HG02610 (cell line): ENCODE results near the gene NEURL1B.
"Not testable (repeated sequence)": the region's sequence is repeated elsewhere in the genome, so short reads cannot be mapped to it uniquely, and the experiment has no call there.

Experiments used
- ATAC-seq: cut with Tn5 transposase; IDR thresholded peaks from one replicate; pipeline ENCODE4 v1.9.1; 2021; ENCODE audit warnings: mild to moderate bottlenecking, moderate library complexity; ENCODE audit not compliant: unreplicated experiment

The NEURL1B gene, protein sequence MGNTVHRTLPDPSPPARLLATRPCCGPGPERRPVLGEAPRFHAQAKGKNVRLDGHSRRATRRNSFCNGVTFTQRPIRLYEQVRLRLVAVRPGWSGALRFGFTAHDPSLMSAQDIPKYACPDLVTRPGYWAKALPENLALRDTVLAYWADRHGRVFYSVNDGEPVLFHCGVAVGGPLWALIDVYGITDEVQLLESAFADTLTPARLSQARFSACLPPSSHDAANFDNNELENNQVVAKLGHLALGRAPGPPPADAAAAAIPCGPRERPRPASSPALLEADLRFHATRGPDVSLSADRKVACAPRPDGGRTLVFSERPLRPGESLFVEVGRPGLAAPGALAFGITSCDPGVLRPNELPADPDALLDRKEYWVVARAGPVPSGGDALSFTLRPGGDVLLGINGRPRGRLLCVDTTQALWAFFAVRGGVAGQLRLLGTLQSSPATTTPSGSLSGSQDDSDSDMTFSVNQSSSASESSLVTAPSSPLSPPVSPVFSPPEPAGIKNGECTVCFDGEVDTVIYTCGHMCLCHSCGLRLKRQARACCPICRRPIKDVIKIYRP

DNA sequence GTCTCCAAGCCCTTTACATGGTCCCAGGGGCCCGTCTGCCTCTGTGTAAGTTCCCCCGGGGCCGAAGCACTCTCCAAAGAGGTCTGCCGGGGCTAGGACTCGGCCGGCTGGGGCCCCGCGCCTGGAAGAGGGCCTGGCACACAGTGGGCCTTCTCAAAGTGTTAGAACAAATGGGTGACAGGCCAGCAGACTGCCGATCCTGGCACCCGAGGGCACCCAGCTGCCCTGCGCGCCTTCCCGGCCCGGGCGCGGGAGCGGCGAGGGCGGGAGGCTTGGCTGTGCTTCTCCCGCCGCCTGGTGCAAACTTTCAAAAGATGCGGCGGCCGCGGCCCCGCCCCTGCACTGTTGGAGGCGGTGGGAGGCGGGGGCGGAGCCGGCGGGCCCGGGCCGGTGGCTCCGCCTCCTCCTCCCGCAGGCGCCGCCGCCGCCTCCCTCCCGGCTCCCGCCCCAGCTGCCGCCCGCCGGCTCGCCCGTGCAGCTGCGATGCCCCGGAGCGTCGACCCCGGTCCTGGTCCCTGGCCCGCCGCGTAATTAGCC lies at the start of gene NEURL1B:
NEURL1B (plus strand) TSS at position 442 of the 537 bp plus-strand sequence. CDS start 144 bp downstream, outside the sequence.
- ATAC-seq: no peak

DNA sequence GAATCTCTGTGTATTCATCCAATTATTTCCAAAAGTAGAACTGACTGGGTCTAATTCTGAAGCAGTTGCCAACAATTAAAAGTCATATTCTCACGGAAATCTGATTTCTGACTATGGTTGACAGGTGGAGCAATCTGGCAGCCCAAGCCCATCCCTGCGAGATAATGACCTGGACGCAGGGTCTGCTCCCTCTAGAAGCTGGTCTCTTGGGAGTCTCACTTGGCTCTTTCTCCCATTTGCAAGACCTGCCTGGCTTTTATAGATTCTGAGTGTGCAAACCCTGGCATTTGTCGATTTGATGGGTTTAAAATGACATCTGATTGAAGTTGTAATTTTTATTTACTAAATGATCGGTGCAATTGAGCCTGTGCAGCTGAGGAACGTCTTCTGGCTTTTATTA lies 49.4 kb upstream of the NEURL1B start:
- ATAC-seq: no peak

DNA sequence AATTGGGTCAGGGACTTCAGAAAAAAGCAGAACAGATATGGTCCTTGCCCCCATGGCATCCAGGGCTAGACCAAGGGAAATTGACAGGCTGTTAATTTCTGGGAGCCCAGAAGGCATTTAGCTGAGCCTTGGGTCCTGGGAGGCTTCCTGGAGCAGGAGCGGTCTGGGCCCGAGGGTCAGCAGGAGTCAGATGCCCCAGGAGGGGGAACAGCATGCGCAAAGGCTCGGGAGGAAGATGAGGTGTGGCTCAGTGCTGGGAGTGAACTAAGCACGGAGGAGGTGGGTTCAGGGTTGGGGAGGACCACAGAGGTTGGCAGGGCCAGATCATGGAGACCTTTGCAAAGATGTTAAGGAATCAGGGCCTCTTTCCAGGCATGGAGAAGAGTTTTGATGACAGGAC lies 48.2 kb upstream of the NEURL1B start:
- ATAC-seq: no peak

DNA sequence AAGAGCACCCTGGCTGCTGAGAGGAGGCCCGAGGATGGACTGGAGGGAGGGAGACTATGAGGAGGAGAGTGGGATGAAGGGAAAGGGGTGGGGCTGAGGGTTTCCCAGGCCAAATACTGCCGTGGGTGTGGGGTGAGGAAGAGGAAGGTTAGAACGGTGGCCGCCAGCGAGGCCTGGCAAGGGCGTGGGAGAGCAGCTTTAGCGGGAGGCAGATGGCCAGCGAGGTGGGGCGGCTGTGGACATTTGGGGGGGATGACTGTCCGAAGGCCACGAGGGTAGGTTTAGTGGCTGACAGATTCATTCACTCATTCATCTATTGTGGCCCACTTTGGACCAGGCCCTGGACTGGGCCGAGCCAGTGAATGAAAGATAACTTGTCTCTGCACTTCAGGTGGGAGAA lies 47.8 kb upstream of the NEURL1B start:
- no peak for ATAC-seq

DNA sequence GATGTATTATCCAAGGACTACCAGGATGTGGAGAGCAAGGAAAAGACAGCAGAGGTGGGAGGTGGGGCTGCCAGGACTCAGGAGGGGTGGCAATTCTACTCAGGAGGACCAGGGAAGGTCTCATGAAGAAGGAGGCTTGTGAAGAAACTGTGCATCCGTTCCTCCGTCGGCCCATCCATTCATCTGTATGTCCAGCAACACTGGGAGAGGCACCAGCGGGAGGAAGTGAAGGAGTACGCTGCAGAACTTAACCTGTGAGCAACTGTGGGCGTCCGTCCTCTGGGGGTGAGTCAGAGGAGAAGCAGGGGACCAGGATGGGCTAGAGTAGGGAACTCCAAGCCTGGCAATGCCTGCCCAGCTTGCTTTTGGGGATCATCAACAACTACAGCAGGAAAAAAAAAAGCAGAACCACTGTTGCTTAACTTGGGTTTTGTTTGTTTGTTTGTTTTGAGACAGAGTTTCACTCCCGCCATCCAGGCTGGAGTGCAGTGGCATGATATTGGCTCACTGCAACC lies 47.3 kb upstream of the NEURL1B start:
- ATAC-seq: no peak

DNA sequence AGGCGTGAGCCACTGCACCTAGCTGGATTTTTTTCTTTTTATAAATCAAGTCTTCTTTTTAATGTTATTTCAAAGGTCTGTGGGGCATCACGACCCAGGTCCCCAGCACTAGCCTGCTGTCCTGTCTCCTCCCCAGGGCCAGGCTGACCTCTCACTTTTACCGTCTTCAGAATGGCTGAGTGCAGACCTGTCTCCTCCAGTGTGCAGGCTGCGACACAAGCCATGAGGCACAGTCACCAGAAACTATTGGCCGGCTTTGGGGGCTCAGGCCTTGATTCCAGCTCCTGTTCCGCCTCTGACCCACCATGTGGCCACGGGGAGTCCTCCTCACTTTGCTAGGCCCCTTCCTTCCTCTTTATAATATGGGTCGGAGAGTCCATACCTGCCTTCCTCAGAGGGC lies 46.6 kb upstream of the NEURL1B start:
- no peak for ATAC-seq

DNA sequence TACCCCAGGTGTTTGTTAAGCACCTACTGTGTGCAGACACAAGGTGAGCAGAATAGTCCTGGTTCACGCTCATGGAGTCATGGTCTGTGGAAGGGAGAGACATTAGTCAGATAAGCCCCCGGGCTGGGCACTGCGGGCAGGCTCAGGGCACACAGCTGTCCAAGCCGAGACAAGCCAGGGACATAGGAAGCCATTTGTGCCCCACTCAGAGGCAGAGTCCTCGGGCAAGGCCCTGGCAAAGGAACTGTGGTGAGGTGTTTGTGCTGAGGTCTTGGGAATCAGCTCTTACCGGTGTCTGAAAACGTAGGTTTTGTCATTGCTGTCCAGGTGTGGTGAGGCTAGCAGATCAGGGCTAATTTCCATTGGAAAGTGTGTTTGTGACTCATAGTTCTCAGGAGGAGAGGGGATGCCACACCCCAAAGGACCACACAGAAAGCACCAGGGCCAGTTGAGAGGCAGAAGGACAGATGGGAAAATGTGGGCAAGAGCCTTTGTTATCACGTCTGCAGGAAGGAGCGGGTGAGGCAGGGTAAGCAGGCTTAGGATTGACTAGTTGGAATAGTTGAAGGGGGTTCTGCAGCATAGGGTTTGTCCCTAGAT lies 46.1 kb upstream of the NEURL1B start:
- no peak for ATAC-seq

DNA sequence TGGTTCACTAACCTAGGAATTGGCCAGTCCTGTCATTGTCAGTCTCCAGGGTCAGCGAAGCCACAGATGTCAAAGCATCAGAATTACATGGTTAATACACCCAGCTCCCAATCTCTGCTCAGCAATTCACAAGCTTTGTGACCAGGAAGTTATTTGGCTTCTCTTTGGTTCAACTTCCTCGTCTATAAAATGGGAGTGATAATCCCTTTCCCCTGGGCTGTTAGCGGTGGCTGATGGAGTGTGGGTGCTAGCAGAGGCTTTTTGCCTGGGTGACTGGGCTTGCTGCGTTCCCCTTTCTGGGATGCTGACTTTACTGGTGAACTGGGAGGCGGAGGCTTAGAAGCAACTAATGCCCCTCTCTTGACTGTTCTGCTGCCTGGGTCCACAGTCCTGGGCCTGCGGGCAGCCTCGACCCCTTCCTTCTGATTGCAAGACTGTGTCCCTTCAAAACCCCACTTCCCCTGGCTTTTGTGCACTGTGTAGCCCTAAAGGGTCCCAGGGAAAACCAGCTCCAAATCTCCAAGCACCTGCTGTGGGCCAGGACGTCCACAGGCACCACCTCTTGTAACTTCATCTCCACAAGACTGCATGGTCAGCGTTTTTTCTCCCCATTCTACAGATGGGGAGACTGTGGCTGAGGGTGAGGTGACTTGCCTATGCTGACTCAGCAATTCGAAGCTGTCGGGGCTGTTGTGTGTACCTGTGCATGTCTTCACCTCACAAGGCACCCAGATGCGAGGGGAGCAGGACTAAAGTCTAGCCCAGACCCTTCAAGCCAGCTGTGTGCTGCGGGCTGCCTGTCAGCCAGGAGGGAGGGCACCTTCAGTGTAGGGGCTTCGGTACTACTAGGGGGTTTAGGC lies 45.2 kb upstream of the NEURL1B start:
- no peak for ATAC-seq

DNA sequence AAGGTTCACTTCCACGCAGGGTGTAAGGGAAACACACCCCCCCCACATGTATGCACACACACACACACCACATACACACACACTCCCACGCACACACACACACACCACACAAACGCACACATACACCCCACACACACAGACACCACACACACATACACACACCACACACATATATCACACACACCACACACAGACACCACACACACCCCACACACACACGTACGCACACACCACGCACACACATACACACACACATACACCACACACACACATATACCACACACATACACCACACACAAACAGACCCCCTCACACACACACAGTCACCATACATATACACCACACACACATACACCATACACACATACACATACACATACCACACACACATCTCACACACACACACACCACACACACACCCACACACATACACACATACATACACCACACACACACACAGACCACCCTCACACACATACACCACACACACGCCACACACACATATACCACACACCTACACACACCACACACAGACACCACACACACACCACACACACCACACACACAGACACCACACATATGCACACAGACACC lies 44.3 kb upstream of the NEURL1B start:
- no peak for ATAC-seq

DNA sequence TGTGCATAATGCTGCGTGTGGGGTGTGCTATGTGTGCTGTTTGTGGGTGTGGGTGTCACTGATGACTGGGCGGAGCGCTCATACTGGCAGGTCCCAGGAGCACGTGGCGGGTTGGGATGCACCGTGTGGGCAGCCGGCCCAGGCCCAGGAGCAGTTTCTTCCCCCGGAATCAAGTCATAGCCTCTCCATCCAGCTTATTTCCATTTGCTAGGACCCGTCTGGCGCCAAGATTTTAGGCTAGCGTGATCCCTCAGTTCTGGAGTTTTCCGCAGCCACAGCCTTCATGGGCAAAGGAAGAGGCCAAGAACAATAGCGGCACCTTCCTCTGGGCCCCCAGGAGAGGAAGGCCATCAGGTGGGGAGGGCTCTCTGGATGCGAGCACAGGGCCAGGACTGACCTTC lies 43.3 kb upstream of the NEURL1B start:
- ATAC-seq: no peak

DNA sequence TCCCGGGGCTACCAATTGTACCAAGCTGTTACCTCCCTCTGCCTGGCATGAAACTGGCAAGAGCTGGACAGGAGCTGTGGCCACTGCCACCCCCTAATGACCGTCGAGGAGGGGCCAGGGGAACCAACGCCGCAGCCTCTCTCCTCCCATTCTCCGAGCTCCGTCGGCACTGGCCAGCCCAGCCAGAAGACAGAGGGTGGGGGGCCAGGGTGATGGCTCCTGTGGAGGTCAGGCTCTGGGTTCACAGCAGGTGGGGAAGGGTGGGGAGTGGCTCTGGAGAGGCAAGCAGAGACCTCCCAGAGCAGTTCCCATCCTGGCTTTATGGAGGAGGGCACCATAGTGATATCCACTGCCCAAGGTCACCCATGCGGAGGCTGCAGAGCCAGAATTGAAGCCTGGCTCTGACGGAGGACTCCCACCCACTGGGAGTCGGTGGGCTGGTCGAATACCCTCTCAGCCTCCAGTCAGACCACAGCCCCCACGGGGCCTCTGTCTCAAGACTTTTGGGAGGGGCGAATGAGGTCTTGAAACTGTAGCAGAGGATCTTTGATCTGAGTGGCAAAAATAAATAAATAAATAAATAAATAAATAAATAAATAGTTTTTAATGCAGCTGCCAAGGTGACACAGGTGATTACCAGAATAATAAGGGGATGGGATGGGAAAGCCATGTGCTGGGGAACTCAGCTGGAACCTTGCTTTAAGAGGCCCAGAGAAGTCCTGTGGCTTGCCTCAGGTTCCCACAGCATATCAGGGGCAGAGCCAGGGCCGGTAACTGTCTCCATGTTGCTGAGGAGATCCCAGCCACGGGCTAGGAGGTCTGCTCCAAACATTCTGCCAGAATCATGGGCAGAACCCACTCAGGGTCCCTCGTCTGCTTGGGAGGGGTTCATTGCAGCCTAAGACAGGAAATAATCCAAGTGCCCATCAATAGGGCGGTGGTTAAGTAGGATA lies 42.5 kb upstream of the NEURL1B start:
- ATAC-seq: no peak

DNA sequence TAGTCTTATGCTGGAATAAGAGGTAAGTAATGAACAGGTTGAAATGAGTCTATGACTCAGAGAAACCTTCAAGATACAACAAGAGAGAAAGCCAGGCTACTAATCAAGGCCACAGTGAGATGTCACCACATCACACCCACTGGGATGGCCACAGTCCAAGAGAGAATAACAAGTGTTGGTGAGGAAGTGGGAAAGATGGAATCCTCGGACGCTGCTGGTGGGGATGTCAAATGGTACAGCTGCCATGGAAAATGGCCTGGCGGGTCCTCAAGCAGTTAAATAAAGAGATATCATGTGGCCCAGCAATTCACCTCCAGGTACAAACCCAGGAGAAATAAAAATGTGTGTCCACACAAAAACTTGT lies 41.9 kb upstream of the NEURL1B start:
- ATAC-seq: no peak

DNA sequence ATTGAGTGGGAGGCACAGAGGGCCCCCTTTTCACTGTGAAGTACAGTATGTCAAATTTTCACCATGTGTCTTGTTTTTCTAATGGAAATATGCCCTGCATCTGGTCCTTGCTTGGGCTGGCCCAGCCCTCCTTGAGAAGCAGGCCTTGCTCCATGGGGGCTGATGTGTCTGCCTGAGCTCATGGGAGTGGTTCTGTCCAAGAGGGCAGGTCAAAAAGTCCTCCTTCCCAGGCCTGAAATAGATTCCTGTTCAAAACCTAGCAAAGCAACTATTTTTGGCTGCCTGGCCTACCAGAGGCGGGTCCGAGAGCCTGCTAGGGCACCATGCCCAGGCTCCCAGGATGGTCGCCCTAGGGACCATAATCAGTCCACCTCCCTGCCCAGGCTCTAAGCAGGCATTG lies 40.5 kb upstream of the NEURL1B start:
- ATAC-seq: no peak

DNA sequence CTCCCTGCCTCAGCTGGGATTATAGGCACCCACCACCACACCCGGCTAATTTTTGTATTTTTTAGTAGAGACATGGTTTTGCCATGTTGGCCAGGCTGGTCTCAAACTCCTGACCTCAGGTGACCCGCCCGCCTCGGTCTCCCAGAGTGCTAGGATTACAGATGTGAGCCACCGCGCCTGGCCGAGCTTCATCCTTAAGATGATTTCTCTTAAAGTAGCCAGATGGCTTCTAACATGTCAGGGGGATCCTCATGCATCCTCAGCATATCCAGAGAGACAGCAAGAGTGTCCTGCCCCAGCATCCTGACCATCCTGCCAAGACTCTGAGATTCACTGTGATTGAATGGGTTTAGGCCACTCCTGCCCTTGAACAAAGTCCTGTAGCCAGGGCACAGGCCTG lies 39.5 kb upstream of the NEURL1B start:
- not testable (repeated sequence) for ATAC-seq

DNA sequence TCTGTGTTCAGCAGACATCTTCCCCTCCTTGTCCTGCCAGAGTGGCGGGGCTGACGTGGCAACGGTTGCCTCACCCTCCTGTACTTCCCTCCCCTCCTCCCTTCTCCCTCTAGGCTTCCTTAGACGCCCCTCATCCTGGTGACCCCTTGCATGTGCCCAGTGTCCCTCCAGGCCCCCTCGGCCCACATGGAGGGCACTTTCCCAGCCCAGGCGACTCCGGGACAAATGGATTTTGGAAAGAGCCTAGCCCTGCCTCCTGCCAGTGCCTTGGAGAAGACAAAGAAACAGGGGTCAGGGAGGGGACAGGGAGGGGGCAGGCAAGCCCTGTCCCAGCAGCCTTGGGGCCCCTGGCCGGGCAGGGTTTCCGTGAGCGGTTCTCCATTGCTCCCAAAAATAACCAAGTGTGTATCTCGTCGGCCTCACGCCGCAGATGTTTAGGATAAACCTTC lies 38.3 kb upstream of the NEURL1B start:
- no peak for ATAC-seq

DNA sequence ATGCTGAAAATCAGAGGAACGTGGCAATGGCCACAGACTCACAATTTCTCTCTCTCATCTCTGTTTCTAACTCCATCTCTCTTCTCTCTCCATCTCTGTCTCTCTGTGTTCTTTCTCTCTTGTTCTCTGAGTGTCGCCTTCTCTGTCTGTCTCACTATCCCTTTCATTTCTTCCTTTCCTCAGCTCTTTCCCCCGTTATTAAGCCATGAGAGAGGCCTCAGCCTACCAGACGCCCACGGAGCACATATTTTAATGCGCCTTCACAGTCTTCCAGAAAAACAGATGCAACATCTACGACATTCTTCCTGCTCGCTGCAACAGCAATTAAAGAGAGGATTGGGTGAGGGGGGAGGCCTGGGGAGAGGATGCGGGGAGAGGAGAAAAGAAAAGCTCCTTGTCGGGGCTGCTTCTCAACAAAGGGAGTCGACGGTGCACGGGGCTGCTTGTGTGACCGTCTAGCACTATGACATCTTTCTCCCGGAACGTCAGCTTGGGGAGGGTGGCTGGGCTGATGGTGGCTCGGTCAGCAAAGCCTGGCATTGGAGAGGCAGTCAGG lies 37.7 kb upstream of the NEURL1B start:
- ATAC-seq: no peak

DNA sequence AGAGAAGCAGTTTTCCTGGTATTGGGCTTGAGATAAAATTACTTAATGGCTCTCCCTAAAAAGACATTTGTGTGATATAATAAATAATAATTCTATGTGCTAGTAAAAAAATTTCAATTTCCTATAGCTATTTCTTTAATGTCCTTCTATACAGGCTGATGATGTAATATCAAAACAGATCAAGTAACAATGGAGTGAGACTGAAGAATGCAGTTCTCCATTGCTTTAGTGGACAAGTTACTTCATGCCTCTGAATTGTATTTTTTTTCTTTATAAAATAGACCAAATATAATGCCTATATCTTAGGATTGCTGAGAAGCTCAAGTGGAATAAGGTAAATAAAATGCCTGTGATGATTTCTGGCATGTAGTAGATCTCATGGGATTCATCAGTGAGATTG lies 35.6 kb upstream of the NEURL1B start:
- no peak for ATAC-seq

DNA sequence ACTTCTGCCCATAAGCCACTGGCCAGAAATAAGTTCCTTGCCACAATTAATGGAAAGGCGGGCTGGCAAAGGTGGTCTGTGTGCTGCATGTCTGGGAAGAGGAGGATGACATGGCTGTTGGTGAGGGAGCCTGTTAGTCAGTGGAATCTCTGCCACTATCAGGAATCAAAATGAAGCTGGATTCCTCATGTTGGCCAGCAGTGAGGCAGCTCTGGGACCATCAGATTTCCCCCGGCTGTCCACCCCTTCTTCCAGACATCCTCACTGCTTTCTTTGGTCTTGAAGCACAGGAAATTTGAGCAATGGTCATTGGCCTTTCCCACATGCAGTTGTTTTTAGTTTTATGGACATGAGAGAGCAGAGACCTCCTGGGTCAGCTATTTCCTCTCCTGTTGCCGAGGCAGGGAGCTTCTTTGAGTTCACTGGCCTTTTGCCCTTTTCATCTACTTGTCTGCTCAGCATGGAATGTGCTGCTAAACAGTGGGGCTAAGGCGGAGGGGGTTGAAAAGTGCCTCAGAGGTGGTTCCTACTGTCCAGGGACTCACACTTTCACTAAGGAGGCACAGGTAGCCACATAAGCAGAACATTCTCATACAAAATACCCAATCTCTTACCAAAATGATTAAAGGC lies 34.8 kb upstream of the NEURL1B start:
- no peak for ATAC-seq
